Fibroblast of skin of left biceps (primary cell): ENCODE results near the gene GRIP2.
A peak's percentile ranks its signal among the peaks of the same experiment; 100 is the strongest.

Experiments
- DNase-seq, 2 experiments: peaks; one replicate each; pipeline ENCODE4 v3.0.0-alpha.2; 2013; ENCODE audit warnings: low read depth in 2 of 2

The GRIP2 gene

DNA sequence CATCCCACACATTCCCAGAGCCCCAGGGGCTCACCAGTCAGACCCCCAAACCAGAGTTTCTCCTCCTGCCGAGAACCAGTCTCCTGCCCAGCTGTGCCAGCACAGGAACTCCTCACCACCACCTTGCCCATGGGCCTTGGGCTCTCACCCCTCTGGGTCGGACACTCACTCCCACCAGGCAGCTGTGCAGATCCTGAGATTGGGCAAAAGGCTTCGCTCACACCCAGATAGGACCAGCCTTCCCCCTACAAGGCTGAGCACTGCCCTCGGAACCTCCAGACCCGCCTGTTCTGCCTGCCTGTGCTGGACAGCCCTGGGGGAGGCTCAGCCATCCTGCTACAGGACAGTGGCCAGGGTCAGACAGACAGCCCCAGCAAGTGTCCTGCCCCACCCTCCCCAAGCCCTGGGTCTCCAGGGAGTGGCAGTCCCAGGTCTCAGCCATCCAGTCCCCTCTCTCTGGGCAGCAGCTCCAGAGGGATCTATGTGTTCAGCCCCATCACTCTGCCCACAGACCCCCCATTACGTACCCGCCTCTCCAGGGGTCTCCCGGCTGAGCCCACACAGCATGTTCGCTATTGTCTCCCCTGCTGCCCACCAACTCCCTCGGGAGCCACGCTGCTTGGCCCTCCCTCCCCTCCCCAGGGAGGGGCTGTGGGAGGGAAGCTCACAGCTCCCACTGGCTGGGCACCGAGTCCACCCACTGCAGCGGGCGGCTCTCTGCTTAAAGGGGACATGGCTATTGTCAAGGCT lies at the start of gene GRIP2:
Gene GRIP2 (minus strand): TSS at position 601 of the 750 bp plus-strand sequence. CDS start 34 bp downstream, at position 567.
- DNase-seq = no peak

DNA sequence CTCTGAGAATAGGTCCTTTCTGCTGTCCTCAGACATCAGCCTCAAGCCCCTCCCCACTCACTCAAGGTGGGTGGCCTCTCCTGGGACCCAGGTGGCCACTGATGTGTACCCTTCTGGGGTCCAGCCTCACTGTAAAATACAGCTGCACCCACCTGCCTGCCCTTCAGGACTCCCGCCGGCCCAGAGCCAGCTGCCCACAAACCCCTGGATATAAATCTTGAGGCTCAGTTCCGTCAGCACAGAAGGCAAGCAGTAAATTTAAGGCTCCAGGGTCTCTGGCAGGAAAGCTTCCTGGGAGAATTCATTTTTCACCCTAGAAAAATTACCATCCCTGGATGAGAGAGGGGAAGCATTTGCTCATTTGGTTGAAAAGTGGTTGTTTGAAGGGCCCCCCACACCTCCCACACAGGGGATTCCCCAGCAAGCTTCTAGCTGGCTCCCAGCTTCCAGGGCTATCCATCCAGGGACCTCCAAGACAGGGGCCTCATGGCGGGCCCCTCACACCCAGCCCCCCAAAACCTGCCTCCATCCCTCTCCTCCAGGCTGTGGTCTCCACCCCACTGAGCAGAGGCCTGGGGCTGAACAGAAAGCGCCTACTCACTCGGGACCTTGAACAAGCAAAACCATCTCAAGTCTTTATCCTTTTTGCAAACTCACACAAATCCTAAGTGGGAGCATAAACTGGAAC lies 48.4 kb upstream of the GRIP2 start:
- no peak for DNase-seq

DNA sequence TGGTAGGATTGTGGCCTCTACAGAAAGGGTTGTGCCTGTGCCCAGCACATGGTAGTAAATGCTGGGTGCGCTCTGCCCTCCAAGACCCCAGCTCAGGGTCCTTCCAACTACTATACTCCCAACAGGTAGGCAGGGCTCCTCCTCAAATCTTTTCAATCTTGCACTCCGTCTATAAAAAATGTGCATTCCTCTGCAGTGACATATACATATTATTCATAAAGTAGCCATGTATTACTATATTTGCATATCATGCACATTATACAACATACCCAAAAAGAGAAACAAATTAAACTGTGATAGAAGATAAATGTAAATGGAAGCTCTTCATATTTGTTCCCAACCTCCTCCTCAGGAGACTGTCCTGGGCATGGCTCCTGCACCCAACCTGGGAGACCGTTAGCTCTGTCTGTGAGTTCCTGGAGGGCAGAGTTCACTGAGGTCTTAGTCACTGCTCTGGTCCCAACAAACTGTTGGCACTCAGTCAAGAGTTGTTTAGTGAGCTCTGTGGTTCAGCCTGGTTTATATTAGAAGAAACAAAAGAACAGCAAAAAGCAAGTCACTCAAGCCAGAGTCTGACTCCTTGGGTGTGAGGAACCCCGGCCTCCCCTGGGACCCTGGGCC lies 47.7 kb upstream of the GRIP2 start:
- peak in 1 of 2 experiments; percentile 13 for DNase-seq

DNA sequence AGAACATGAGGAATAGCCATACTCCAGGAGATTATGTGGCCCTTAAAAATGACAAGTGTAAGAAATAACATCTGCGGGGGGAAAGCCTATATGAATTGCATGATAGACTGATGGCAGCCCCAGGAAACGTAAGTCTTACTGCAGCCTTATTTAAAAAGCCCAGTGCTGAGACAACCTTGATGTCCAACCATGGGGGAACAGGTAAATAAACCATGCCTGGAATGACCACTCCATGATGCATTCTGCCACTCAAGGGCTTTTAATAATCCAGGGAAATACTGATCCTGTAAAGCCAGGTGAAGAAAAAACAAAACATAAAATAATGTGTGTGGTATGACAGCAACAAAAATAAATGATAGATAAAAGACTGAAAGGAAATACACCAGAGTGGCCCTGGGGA lies 46.5 kb upstream of the GRIP2 start:
- no peak for DNase-seq

DNA sequence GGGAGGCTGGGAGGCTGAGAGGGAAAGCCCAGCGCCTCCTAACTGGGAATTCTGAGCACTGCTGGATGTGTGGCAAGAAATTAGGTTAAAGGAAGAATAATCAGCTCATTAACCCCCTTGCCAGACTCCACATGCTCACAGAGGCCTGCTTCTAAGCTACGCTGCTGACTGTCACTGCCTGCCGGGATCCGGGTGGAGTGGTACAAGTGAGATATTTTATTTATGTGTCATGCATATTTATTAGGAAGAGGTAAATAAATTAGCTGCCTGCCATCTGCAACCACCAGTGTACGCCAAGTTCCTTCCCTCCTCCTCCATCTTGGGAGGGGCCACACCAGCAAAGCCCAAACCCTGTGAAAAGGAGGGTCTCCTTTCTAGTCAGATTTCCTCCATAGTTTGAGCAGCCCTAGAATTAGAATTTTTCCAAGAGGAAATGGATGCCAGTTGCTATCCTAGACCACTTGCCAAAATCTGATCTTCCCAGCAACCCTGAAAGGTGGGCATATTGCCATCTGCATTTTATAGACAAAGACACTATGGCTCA lies 43.5 kb upstream of the GRIP2 start:
- DNase-seq = no peak

DNA sequence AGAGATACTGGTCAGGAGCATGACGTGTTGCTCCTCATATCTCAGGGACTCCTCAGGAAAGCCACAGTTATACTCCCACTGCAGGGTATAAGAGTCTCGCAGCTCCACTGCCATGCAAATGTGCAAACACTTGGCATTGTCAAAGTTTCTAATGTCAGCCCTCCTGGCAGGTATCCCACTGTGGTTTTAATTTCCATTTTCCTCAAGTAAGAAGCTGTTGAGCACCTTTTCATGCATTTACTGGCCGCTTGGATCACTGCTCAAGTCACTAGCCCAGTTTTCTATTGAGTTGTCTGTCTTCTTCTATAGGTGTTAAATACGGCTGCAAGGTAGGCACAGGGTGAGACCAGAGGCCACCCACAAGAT lies 41.9 kb upstream of the GRIP2 start:
- no peak for DNase-seq

DNA sequence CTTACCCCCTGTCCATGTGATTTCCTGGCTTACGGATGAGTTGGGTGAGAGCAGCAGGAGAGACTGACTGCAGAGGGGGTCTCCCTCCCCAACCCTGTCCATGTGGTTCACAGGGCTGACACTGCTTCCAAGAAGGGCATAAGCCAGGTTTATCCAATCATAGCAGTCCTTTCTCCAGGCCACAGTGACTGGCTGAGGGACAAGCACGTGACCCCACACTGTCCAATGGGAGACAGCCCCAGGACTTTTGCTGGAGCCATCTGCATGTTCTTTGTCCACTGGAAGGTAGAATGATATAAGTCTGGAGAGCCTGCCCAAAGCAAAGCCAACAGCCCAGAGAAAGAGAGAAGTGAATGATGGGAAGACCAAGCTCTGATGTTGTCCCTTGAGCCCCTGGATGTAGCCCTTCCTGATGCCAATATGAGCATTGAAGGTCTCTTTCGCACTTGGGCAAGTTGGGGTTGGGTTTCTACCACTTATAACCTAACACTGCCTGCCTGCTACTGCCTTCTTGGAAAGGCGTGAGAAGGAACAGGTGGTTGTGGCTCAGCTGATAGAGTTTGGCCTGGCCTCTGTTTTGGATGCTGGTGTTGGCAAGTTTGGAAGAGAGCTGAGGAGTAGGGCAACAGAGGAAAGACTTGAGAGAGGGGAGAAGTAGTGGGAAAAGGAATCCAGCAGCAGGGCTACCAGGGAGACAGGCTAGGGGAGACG lies 41.3 kb upstream of the GRIP2 start:
- no peak for DNase-seq

DNA sequence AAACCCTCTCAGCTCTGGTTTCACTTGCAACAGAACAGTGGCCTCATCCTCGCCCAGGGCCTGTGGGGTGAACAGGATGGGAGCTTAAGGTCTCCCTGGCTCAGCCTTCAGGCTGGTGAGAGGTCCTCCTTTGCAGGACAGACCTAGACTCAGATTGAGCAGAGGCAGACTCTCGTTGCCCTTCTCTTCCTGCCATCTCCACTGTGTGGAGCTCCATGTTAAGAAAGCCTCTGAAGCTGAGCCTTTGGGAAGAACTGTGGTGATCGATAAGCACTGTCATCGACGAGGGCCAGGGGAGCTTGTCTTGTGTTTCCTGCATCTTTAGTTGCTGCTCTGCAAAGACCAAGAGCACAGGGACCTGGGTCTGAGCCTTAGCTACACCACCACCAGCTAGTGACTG lies 37.8 kb upstream of the GRIP2 start:
- no peak for DNase-seq

DNA sequence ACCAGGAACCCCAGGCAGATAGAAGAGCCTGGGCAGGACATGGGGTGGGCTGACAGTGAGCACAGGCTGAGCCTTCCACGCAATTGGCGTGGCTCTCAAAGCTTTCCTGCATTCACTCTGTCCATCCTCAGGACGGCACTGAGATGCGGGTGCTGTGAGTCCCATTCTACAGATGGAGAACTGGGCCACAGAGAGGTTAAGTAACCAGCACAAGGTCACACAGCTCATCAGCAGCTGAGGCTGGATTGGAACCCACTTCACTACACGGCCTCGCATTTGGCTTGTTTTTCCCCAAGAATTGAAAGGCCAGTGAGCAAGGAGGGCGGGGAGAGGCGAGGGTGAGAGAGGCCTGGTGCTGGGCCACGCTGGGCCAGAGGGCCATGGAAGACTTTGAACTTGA lies 36.0 kb upstream of the GRIP2 start:
- DNase-seq = no peak

DNA sequence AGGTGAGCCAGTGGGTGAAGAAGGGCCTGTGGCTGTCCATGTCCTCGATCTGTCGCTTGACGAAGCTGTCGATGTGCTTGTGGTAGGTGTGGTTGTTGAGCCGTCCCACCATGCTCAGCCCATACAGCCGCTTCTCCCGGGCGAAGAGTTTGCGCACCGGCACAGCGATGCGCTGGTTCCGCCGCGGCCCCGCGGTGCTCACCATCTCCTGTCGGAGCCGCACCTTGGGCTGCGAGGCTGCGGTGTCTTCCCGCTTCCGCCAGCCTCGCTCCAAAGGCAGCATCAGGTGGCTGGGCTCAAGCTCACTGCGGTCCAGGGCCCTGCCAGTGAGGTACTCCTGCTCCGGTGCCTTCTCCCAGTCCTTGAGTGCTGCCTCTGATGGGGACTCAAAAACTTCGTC lies 34.0 kb upstream of the GRIP2 start:
- DNase-seq = no peak

DNA sequence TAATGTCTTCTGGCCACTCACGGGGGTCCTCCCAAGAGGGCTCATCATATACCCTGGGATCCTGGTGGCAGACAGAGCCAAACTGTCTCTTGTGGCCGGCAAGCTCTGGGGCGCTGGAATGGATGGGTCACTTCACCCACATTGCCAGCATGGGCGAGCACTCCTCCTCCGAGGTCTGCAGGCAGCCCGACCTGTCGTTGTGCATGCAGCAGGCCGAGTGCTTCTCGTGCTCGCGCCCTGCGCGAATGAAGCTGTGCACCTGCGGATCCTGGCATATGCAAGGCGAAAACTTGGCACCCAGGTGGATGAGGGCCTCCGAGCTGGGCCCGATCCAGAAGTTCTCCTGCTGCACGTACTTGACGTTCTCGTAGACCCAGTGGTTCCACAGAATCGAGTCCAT lies 33.6 kb upstream of the GRIP2 start:
- no peak for DNase-seq

DNA sequence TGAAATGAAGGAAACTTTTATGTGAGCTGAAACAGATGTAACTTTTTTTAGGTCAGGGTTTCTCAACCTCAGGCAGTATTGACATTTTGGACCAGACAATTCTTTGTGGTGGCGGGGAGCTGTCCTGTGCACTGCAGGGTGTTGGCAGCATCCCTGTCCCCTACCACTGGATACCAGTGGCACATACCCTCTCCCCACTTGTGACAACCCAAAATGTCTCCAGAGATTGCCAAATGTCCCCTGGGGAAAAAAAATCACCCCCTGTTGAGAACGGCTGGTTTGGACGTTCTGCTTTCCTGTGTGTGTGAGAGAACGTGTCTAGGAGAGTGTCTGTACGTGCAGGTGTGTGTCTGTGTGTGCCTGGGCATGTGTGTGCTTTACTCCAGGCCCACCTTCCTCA lies 30.7 kb upstream of the GRIP2 start:
- DNase-seq = no peak

DNA sequence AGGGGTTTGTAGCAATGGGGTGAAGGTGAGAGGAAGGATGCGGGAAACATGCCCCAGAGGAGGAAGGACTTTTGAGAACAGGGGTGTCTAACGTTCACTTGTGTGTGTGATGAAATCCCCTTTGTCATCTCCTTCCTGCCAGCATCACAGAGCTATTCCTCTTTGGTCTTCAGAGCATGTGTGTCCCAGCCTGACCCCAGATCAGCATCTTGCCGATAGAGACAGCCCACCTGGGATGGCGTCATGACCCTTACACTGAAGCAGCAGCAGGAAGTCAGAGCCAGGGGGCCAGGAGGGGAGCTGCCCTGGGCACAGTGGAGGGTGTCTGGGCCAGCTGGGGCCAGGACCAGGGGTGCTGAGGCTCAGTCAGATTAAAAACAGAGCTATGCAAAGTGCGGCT lies 29.9 kb upstream of the GRIP2 start:
- no peak for DNase-seq

DNA sequence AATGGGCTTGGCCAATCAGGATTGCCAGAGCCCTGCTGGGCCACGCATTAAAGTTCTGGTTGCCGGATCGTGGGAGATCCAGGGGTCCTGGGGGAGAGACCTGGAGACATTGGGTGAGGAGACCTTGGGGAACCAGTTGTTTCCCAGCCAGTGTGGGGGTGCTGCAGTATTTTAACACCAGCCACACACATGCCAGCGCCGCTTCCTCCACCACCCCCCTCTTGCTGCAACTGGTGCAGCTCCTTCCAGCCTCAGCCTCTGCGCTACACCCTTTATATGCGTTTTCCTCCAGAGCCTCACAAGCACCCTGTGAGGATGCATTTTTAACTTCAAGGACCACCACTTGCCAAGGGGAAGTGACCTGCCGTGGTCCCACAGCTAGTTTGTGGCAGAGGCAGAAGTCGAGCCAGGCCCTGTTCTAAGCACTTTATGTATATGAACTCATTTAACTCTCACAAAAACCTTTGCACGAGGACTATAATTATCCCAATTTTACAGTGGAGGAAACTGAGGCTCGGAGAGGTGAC lies 29.4 kb upstream of the GRIP2 start:
- DNase-seq = no peak

DNA sequence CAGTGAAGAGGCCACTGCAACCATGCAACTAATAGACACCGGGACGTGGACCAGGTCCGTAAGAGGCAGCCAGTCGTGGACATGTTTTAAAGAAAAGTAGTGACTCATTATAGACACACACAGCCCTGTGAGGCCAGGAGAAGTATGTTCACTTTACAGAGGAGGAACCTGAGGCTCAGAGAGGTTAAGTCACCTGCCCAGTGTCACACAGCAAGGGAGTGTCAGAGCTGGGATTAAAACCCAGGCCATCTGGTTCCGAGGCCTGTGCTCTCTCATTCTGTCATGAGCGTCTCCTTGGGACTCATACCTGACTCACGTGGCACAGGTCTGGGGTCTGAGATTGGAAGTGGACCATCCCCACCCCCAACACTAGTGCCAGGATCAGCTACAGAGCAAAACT lies 28.1 kb upstream of the GRIP2 start:
- DNase-seq = no peak

DNA sequence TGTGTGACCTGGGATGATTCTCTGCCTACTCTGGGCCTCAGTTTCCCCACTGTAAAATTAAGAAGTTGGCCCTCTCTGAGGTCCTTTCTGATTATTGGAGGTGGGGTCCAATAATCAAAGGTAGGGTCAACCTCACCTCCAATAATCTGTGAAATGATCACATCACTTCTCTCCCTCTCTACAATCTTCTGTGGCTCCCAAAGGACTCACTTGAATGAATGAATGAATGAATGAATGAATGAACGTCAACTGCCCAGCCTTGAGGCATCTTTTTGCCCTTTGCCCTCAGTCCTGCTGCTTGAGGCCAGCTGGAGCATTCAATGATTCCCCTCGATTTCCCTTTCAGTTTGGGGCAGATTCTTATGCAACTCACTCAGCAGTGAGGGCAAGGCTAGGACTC lies 26.7 kb upstream of the GRIP2 start:
- DNase-seq = no peak

DNA sequence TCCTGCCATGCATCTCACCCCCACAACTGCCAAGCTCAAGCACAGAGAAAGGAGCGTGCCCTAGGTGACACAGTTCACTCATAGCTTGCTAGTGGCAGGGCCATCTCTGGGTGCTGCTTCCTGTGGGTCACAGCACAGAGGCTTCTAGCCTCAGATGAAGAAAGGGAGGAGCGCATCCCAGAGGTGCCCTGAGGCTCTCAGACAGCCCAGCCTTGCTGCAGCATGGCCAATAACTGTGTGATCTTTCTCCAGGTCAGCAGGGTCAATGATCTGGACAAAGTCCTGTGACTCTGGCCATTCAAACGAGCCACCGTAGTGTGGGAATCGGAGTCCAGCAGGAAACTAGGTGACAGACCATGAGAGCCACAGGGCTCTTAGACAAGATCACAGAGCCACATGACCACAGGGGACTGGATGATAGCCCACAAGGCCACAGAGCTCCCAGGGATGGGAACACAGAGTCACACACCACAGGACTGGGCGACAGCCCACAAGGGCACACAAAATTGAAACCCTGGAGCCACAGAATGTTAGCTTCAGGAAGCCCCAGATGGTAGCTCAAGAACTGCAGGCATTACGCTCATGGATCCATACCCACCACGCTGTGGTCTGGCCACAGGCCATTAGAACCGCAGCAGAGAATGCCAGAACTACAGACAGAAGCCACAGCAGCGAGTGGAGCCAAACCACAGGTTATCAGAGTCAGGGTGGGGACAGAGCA lies 25.9 kb upstream of the GRIP2 start:
- DNase-seq = peak; percentile 36 to 42

DNA sequence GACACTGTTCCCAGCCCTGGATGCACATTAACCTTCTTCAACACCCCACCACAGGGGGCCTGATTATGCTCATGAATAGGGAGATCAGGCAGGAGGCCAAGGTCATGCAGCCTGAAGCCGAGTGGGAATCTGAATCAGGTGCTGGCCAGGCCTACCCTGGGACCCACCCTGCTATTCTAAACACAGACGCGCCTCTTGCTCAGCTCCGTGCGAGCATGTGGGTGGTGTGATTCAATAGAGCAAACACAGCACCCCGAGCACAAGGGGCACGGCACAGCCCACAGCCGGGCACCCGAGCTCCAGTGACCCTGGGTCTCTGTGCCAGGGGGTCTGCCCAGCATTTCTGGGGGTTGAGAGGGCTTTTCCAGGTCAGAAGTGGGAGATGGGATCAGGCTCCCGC lies 24.6 kb upstream of the GRIP2 start:
- DNase-seq = no peak

DNA sequence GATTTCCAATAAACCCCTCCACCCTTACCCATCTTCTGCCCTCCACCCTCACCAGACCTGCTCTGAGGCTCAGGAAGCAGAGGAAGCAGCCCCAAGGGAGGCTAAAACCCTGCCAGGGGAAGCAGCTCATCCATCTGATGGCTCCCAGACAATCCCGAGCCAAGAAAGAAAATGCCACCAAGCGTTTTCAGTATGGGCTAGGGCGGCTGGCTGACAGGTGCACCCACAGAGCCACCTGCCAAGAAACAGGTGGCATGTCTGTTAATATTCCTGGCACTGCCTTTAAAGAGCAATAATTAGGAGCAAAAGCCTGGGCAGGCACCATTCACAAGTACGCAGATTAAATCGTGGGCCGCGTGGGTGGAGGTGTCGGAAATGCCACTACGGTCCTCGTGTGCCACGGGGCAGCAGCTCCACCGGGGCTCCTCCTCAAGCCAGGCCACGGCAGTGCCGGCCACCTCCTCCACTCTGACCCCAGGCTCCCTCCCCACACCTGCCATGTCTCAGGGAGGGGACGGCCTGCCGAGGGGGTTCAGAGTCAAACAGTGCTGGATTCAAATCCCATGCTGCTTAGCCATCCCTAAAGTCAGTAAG lies 23.9 kb upstream of the GRIP2 start:
- no peak for DNase-seq

DNA sequence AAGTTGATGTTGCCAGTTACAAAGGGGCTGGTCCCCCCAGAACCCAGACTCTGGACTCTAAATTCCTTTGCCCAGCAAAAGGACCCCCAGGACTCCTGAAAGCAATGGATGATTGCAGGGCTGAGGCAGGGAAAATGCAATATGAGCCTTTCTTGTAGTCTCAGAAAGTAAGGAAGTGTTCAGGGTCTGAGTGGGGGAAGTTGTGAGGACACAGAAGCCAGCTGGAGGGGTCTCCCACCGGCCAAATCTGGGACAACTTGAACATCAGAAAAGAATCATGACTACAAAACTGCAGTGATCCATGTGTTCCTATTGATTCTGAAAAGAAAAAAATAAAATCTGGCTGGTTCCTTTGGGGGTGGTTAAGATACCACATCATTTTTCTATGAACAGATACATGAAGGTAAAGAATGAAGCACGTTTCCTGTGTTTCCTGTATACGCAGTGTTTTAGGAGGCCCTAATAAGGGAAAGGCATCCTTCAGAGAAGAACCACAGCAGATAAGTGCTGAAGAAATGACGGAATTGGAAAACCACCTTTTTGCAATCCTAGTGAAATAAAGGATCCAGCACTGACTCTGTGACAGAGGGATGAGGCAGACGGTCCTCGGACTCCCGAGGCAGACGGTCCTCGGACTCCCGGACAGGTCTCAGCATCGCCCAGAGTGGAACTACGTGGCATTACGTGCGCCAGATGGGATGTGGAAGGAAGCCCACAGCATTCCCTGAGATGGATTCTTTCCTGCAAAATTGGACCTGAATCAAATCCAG lies 22.2 kb upstream of the GRIP2 start:
- peak; percentile 44 to 45 for DNase-seq
